GM18861 (cell line): ENCODE data around the gene MT1A.
A peak's percentile ranks its signal among the peaks of the same experiment; 100 is the strongest.

Source experiments
- ATAC-seq: cut with Tn5 transposase; IDR thresholded peaks from one replicate; pipeline ENCODE4 v1.9.1; 2021; ENCODE audit not compliant: unreplicated experiment

MT1A gene

DNA sequence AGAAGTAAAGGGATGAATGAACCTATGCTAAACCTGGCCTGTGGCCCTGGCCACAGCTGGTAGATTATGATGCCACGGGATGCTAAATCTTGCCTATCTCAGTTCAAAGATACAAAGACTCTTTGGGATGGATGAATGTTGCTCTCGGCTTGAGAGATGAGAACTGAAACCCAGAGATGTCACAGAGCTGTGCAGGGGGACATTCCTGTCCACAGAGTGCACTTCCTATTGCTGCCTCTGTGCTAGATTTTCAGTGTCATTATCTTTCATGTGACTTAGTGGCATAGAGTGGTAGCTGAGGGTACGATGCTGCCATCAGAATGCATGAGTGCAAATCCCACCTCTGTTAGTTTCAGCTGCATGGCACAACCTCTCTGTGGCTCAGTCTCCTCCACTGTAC is 8.3 kb upstream of the MT1A start:
- peak; percentile 90 for ATAC-seq

DNA sequence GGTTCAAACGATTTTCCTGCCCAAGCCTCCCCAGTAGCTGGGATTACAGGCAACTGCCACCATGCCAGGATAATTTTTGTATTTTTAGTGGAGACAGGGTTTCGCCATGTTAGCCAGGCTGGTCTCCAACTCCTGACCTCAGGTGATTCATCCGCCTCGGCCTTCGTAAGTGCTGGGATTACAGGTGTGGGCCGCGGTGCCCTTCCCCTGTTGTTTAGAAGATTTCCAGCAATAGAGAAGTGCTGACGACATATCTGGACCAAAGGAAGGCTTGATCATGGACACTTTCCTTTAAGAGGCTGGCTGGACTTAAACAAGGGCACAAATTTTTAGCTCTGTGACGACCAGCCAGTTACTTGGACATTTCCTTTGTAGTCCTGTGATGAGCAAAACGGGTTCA is 7.3 kb upstream of the MT1A start:
- no peak for ATAC-seq

DNA sequence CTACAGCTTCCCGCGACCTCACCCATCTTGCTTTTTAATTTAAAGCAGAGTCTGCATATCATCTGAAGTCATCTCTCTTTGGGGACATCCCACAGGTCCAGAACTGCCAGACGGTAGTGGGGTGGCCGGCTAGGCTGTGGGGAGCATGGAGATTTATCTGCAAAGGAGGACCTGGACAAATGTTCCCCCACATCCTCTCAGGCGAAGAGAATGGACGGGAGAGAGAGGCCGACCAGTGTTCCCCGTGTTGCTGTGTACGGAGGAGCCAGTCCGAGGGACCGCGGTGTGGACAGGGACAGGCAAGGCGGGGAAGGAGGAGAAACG is 6.7 kb upstream of the MT1A start:
- no peak for ATAC-seq

DNA sequence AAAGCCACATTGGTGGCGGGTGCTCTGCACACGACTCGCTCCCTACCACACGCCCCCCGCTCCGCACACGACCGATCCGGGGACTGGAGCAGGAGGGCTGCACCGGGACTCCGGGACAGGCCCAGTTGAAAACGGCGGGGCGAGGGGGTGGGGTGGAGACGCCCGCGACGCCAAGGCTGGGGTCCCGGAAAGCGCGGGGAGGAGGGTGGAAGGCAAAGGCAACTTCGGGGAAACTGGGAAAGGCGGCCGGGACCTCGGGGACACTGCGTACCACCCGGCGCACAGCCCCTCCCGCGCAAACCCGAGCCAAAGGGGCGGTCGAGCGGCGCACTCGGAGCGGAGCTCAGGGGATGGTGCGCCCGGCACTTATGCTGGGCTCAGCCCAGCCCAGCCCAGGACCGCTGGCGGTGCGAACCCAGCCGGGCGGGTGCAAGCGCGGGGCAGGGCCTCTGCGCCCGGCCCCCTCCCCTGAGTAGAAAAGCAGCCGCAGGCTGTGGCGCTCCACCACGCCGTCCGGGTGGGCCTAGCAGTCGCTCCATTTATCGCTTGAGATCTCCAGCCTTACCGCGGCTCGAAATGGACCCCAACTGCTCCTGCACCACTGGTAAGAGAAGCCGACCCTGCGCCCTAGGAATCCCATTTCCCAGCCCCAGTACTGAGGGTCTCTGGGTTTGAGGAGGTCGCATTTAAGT is 6.2 kb upstream of the MT1A start, which contains the start of gene MT1M:
Gene MT1M, plus strand, starts transcription at position 504 of the 692 bp plus-strand sequence. Its CDS starts 73 bp downstream, at position 577.
- ATAC-seq = no peak

DNA sequence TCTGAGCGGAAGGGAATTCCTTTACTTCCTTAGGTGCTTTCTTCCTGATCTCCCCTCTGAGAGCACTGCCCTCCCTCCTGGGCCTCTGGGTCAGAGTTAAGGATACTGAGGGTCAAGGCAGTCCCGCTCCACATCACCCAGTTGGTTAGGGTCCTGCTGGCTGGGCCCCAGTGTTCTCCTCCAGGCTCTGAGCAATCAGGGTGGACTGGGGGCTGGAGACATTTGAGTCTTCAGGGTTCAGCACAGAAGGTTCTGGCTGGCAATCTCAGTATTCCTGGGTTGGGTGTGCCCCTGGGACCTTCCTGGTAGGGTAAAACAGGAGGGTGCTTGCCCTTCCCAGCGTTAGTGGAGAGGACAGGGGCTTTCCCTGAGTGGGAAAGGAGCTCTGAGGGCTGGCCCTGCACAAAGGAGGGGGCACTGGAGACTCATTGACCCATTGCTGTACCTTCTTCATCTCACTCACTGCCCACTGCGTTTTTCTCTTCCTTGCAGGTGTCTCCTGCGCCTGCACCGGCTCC is 5.6 kb upstream of the MT1A start:
- no peak for ATAC-seq

DNA sequence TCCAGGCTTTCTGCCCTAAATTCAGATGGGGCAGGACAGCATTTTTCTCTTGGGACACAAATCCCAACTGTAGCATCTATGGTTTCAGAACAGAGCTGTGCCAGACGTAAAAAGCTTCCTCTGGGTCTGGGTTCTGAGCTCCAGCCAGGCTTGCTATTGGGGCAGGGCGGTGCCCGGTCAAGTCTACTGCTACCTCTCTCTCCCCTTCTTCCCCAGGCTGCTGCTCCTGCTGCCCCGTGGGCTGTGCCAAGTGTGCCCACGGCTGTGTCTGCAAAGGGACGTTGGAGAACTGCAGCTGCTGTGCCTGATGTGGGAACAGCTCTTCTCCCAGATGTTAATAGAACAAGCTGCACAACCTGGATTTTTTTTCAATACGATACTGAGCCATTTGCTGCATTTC is 4.9 kb upstream of the MT1A start:
- no peak for ATAC-seq

DNA sequence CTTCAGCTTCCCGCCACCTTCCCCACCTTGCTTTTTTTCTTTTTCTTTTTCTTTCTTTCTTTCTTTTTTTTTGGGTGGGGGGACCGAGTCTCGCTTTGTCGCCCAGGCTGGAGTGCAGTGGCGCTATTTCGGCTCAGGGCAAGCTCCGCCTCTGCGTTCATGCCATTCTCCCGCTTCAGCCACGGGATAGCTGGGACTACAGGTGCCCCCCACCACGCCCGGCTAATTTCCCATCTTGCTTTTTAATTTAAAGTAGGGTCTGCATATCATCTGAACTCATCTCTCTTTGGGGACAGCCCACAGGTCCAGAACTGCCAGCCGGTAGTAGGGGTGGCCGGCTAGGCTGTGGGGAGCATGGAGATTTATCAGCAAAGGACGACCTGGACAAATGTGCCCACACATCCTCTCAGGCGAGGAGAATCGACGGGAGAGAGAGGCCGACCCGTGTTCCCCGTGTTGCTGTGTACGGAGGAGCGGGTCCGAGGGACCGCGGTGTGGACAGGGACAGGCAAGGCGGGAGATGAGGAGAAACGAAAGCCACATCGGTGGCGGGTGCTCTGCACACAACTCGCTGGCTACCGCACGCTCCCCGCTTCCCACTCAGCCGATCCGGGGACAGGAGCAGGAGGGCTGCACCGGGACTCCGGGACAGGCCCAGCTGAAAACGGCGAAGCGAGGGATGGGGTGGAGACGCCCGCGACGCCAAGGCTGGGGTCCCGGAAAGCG is 3.6 kb upstream of the MT1A start:
- ATAC-seq = no peak

DNA sequence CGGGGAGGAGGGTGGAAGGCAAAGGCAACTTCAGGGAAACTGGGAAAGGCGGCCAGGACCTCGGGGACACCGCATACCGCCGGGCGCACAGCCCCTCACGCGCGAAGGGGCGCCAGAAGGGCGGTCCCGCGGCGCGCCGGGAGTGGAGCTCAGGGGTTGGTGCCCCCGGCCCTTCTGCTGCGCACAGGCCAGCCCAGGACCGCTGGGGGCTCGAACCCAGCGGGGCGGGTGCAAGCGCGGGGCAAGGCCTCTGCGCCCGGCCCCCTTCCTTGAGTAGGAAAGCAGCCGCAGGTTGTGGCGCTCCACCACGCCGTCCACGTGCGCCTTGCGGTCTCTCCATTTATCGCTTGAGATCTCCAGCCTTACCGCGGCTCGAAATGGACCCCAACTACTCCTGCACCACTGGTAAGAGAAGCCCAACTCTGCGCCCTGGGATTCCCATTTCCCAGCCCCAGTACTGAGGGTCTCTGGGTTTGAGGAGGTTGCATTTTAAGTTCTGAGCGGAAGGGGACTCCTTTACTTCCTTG is 3.0 kb upstream of the MT1A start:
- no peak for ATAC-seq

DNA sequence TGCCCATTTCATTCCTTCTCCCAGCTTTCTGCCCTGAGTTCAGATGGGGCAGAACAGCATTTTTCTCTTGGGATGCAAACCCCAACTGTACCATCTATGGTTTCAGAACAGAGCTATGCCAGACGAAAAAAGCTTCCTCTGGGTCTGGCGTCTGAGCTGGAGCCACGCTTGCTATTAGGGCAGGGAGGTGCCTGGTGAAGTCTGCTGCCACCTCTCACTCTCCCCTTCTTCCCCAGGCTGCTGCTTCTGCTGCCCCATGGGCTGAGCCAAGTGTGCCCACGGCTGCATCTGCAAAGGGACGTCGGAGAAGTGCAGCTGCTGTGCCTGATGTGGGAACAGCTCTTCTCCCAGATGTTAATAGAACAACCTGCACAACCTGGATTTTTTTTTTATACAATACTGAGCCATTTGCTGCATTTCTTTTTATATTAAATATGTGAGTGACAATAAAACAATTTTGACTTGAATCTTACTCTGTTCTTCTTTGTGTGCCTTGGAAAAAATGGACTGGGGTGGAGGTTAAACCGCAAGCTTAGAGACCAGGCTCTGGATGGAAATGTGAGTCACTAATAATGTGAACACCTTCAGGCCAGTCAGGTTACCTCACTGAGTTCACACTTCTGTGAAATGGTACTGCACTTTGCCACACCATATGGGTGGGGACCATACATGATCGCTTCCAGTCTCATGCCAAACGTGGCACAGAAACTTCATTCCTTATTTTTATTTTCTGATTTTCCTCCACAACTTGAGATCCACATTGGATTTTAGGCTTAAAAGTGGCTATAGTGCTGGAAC is 1.7 kb upstream of the MT1A start:
- ATAC-seq = no peak

DNA sequence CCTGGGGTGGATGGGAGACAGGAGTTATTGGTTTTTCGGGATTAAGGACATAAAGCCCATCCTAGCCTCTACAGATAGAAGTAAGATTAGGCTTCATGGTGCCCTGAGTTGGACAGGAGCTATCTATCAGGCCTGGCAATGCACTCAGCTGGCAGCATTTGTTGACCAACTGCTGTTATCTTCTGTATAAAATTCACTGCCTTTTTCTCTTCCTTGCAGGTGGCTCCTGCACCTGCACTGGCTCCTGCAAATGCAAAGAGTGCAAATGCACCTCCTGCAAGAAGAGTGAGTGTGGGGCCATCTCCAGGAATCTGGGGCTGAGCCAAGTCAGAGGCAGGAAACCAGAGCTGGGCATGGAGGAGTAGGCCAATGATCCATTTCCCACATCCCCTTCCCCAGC is 579 bp downstream of the MT1A start:
- no peak for ATAC-seq

DNA sequence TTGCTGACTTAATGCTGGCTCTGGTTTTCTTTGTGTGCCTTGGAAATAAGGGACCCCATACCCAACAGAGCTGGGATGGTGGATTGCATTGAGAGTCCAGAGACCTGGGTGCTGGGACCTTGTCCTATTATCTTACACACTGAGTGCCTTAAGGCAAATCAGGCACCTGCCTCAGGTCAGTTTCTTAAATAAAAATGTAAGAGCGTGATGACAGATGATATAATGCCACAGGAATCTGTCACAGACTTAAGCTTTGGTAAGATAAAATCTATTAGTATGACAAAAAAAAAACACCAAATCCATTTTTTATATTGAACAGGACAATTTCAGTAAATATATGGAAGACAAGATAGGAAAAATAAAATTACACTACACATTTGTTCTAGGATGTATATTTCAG is 1.6 kb downstream of the MT1A start:
- ATAC-seq = no peak

DNA sequence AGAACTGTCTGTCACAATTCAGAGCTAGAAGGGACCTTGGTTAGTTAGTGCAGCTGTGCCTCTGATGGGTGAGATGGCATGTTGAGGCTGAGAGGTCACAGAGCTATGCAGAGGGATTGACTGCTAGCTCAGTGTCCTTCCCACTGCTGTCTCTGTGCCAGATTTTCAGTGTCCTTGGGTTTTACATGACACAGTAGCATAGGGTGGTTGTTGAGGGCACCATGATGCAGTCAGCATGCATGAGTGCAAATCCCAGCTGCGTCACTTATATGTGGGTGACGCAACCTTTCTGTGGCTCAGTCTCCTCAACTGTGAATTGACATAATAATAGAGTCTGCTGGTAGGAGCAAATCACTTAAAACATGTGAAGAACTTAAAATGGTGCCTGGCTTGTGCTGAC is 2.7 kb downstream of the MT1A start:
- ATAC-seq = no peak

DNA sequence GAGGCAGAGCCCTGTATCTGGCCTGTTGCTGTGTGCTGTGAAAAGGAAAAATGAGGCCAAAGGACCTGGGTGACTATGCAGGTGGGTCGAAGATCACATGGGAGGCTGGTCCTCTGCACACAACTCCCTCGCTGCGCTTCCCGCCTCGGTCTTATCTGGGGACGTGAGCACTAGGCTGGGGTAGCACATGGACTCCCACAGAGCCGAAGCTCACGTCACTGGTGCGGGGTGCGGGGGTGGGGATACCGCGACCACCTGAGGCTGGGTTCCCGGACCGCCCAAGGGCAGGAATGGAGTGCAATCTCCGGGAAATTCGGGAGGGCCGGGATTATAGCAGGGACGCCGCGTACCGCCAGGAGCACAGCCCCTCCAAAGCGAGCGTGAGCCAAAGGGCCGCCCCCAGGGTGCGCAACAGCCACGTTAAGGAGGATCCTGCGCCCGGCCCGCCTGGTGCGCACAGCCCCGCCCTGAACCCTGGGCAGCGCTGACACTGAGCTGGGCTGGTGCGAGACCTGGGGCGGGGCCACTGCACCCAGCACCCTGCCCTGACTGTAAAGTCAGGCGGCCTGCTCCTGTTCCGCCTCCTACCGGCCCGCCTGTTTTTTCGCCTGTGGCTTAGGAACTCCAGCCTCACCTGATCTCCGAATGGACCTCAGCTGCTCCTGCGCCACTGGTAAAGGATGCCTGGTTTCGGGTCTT is 4.8 kb downstream of the MT1A start:
- ATAC-seq = peak; percentile 63

DNA sequence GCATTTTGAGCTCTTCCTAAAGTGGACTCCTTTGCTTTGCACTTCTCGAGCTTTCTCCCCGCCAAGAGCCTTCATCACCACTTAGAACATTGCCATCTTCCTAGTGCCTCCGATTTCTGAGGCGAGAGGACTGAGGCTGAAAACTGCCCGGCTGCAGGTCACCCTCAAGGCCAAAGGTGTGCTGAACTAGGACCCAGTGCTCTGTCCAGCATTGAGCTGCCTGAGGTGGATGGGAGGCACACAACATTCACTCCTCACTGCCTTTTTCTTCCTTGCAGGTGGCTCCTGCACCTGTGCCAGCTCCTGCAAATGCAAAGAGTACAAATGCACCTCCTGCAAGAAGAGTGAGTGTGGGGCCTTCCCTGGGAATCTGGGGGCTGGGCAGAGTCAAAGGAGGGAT is 5.4 kb downstream of the MT1A start:
- no peak for ATAC-seq

DNA sequence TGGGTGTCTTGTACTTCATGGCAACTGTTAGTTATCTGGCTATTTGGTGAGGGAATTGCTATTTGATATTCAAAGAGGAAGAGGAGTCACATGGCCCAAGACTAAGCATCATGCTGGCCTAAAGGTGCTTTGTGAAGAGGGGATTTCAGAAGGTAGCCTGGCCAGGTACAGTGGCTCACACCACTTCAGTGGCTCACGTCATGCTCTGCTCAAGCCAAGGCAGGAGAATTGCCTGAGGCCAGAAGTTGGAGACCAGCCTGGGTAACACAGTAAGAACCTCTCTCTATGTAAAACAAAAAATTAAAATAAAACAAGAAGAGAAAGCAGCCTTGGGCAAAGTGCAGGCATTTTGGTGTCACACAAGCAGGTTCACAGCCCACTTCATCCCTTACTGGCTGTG is 6.8 kb downstream of the MT1A start:
- no peak for ATAC-seq

DNA sequence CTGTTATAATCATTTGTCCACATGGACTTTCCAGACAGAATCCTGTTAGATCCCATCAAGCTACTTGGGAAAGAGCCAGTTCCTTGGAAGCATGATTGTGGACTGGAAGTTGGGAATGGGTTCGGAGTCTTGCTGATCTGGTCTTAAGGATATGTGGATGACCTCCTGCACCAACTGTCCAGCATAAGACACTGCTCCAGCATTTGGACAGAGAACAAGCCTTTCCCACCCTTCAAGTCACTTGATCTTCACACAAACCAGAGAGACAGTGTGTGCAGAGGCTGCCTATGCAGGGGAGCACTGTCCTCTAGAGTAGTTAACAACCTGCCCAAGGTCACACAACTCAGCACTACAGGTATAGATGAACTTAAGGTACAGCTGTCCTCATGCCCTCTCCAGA is 7.4 kb downstream of the MT1A start:
- ATAC-seq = no peak

DNA sequence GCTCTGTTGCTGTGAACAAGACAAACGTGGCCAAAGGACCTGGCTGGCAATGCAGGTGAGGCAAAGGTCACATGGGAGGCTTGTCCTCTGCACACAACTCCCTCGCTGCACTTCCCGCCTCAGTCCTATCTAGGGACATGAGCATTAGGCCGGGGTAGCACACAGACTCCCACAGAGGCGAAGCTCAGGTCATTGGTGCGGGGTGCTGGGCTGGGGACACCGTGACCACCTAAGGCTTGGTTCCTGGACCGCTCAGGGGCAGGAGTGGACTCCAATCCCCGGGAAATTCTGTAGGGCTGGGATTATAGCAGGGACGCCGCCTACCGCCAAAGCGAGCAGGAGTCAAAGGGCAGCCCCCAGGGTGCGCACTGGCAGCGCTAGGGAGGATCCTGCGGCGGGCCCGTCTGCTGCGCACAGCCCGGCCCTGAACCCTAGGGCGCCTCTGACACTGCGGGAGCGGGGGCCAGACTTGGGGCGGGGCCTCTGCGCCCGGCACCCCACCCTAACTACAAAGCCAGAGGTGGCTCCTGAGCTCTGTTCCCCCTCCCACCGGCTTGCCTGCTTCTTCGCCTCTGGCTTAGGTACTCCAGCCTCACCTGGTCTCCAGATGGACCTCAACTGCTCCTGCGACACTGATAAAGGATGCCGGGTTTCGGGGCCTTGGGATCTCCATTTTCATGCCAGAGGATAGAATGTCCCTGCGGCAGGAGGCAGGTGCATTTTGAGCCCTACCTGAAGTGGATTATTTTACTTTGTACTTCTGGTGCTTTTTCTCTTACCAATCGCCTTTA is 9.4 kb downstream of the MT1A start:
- ATAC-seq = no peak

DNA sequence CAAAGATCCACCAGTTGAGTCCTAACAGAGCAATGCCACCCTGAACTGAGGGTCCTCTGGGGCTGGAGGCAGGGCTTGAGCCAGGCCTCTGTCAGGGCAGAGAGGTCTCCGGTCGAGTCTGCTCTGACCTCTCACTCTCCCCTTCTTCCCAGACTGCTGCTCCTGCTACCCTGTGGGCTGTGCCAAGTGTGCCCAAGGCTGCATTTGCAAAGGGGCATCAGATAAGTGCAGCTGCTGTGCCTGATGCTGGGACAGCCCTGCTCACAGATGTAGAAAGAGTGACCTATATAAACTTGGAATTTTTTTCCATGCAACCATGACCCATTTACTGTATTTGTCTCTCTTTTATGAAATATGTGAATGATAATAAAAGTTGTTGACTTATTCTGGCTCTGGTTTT is 10.8 kb downstream of the MT1A start:
- ATAC-seq = no peak

DNA sequence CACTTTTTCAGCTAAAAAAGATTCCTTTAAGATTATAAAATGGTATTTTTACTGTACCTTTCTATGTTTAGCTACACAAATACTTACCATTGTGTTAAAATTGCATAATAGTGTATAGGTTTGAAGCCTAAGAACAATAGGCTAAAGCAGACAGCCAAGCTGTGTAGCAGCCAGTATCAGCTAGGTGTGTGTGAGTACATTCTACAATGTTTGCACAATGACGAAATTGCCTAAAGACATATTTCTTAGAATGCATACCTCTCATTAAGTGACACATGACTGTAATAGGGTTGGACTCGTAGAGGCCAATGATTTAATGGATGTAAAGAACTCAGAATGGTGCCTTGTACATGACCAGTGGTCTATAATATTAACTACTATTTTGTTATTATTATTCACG is 11.4 kb downstream of the MT1A start:
- no peak for ATAC-seq

DNA sequence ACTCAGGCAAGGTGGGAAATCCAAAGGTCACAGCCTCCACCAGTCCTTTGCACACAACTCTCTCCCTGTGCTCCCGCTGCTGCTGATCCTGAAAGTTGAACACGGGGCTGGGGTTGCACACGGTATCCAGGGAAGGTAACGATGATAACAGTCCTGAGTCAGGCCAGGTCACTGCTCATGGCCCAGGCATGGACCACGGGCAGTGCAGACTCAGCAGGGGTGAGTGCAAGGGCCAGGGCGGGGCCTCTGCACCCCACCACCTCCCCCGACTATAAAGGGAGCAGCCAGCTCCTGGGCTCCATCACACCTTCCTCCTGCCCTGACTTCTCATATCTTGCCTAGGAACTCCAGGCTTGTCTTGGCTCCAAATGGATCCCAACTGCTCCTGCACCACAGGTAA is 13.1 kb downstream of the MT1A start, which contains the start of gene MT1B:
Gene MT1B, plus strand, starts transcription at position 301 of the 400 bp plus-strand sequence. Its CDS starts 68 bp downstream, at position 369.
- ATAC-seq = no peak
